Measurements from ENCODE around the gene ZC3H12D. TPM values are rescaled to one million over a fixed set of nuclear protein-coding genes. Genes with fewer than 3 reads are reported as not detected.
"Not testable (repeated sequence)": the region's sequence is repeated elsewhere in the genome, so short reads cannot be mapped to it uniquely, and the experiment has no call there.

ZC3H12D gene
- total and polyA plus RNA-seq, 4 experiments from 2014 or later = 3.1 to 106 (median 50.6) TPM

DNA sequence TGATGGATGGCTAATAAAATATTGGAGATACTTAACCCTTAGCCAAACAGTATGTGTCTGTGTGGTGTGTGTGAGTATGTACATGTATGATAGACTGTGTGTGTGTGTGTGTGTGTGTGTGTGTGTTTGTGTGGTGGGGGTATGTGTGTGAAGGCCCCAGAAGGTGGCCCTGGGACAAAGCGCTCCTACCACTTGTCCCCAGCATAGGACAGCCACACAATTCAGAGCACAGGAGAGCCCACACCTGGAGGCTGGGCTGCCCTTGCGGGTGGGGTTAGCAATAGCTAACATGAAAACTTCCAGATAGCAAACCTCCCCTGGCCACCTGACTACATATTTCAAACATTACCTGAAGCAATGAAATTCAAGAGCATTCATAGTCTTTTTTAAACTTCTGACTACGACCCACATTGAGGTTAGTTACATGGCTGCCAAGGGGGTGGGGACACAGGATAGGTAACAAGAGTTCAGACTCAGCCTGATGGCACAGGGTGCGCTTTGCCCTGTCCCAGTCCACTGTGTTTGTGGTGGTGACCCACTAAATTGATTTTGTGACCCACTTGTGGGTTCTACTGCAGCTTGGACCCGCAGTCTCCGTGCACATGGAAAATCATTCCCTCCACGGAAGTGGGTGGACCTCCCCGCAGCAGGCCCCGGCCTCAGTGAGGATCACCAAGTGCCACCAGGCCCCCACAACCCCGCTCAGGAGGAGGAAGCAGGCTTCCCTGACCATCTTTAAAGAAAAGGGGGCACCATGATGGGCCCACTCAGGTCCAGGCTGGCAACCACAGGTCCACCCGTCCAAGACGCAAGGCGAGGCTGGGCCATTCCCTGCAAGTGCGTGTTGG is 34.8 kb downstream of the ZC3H12D start:
- Mint-ChIP-seq H3K4me3 (peak overlapping the region in 1 of 8 donors; percentile 35), H3K27me3 (no peaks in the 10 kb centered on the region), H3K36me3 (peaks cover 29 to 47% of the 10 kb centered on the region in 2 donors), H3K4me1 (peaks cover 2 to 5% (median 3%) of the 10 kb centered on the region in 4 donors), H3K9me3 (no peaks in the 10 kb centered on the region), H3K27ac (peak overlapping the region; percentile 6 to 78 (median 49))
- Histone ChIP-seq H3K36me3 (ENCODE audit: insufficient read depth, low read length) (peaks cover 33% of the 10 kb centered on the region), H3K27ac (ENCODE audit: low read depth, low read length) (no peak overlapping the region), H3K4me1 (ENCODE audit: insufficient read depth, low read length) (no peaks in the 10 kb centered on the region), H3K9me3 (ENCODE audit: control insufficient read depth in 1 of 2, low read length in 2 of 2) (no peaks in the 10 kb centered on the region), H3K27me3 (ENCODE audit: insufficient read depth, low read length) (no peaks in the 10 kb centered on the region), H3K4me3 (ENCODE audit: low read length in 2 of 2) (no peak overlapping the region)
- POLR2A ChIA-PET (ENCODE audit: partially characterized antibody) = interaction anchor here (1.5 kb wide), 1 partner anchor 33 kb away, joined by 4 read pairs; no protein-coding TSS in a partner anchor
- CTCF ChIA-PET (ENCODE audit: partially characterized antibody) = interaction anchor here (1.4 to 3.9 kb wide), 2 partner anchors 18 to 67 kb away, joined by 4 to 18 read pairs; no protein-coding TSS in a partner anchor
- no peak for DNase-seq
- intact Hi-C loops (cut with micrococcal nuclease) = loop anchor here (5.0 kb wide), 1 partner anchor 67 kb away; no protein-coding TSS in a partner anchor

DNA sequence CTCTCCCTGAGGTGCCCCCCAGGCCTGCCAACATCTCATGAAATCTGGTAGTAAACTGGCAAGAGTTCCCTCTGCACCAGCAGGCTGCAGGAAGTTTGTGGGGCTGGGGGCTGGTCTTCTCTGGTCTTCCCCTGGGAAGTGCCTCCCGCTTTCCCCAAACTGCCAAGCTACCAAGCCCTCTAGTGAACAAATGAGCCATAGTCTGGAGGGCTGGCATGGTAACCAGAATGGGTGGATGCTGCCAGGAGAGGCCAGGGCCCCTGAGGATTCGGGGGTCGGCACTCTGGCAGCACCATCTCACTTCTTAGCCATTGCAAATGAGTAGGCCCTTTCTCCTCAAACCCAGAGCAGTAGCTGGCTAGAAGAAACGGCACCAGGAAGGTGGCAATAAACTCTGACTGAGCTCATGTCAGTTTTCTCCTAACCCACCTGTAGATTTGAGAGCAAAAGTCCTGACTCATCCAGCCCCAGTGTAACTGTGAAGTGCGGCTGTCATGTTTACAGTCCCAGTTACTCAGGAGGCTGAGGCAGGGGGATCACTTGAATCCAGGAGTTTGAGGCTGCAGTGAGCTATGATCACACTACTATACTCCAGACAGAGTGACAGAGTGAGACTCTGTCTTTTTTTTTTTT is 35.9 kb downstream of the ZC3H12D start:
- Mint-ChIP-seq H3K27me3 (no peaks in the 10 kb centered on the region), H3K9me3 (no peaks in the 10 kb centered on the region), H3K27ac (peak overlapping the region in 2 of 7 donors; percentile 12 to 78), H3K4me1 (peaks cover 0 to 4% (median 2%) of the 10 kb centered on the region in 4 donors), H3K4me3 (no peak overlapping the region), H3K36me3 (peaks cover 25 to 42% of the 10 kb centered on the region in 2 donors)
- Histone ChIP-seq H3K9me3 (ENCODE audit: control insufficient read depth in 1 of 2, low read length in 2 of 2) (no peaks in the 10 kb centered on the region), H3K27ac (ENCODE audit: low read depth, low read length) (no peak overlapping the region), H3K36me3 (ENCODE audit: insufficient read depth, low read length) (peaks cover 28% of the 10 kb centered on the region), H3K4me3 (ENCODE audit: low read length in 2 of 2) (no peak overlapping the region), H3K4me1 (ENCODE audit: insufficient read depth, low read length) (no peaks in the 10 kb centered on the region), H3K27me3 (ENCODE audit: insufficient read depth, low read length) (no peaks in the 10 kb centered on the region)
- ChIA-PET POLR2A (ENCODE audit: partially characterized antibody) (interaction anchor here (1.0 to 1.1 kb wide), 2 partner anchors 10 to 88 kb away, joined by 3 to 4 read pairs; no protein-coding TSS in a partner anchor), CTCF (ENCODE audit: partially characterized antibody) (interaction anchor here (1.4 to 3.9 kb wide), 2 partner anchors 17 to 68 kb away, joined by 4 to 18 read pairs; no protein-coding TSS in a partner anchor)
- DNase-seq = no peak
- intact Hi-C loops (cut with micrococcal nuclease) = loop anchor here (5.0 kb wide), 1 partner anchor 68 kb away; no protein-coding TSS in a partner anchor

DNA sequence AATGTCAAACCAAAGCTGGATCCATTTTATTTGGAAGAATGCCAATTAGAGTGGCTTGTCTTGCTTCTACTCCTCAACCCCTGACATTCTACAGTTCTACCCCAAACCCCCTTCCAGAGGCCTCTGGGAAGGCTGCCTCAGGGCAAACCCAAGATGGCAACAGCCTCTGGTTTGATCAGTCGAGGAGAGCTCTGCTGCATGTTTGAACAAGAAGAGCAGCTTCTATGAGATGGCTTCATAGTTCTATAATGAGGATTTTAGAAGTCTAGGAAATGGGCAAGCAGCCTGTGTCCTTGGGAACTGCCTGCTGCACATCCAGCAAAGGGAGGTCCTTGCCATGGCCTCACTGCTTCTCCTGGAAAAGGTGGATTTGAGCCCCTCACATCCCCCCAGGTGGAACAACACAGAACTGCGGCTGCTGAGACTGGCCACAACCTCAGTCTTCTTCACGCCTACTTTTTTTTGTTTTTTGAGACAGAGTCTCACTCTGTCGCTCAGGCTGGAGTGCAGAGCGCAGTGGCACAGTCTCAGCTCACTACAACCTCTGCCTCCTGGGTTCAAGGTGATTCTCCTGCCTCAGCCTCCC is 37.9 kb downstream of the ZC3H12D start:
- Histone ChIP-seq H3K27ac (ENCODE audit: low read depth, low read length) (no peak overlapping the region), H3K36me3 (ENCODE audit: insufficient read depth, low read length) (peaks cover 21% of the 10 kb centered on the region), H3K4me3 (ENCODE audit: low read length in 2 of 2) (no peak overlapping the region), H3K27me3 (ENCODE audit: insufficient read depth, low read length) (no peaks in the 10 kb centered on the region), H3K4me1 (ENCODE audit: insufficient read depth, low read length) (no peaks in the 10 kb centered on the region), H3K9me3 (ENCODE audit: control insufficient read depth in 1 of 2, low read length in 2 of 2) (no peaks in the 10 kb centered on the region)
- no peak overlapping the region for H3K4me3 Mint-ChIP-seq
- ChIA-PET CTCF (ENCODE audit: partially characterized antibody) (interaction anchor here (1.0 to 3.9 kb wide), 5 partner anchors 14 to 420 kb away, joined by 3 to 23 read pairs (median 5); partner anchors contain the start of gene ZC3H12D), POLR2A (ENCODE audit: partially characterized antibody) (interaction anchor here (1.5 kb wide), 1 partner anchor 27 kb away, joined by 3 read pairs; no protein-coding TSS in a partner anchor)
- H3K27ac Mint-ChIP-seq = peak overlapping the region in 3 of 7 donors; percentile 8 to 78 (median 30)
- peaks cover 16 to 24% of the 10 kb centered on the region in 2 donors for H3K36me3 Mint-ChIP-seq
- intact Hi-C loops (cut with micrococcal nuclease) = loop anchor here (5.0 kb wide), 1 partner anchor 70 kb away; no protein-coding TSS in a partner anchor
- no peaks in the 10 kb centered on the region for H3K9me3 Mint-ChIP-seq
- DNase-seq = no peak
- H3K4me1 Mint-ChIP-seq = peaks cover 0 to 4% (median 2%) of the 10 kb centered on the region in 4 donors
- no peaks in the 10 kb centered on the region for H3K27me3 Mint-ChIP-seq

DNA sequence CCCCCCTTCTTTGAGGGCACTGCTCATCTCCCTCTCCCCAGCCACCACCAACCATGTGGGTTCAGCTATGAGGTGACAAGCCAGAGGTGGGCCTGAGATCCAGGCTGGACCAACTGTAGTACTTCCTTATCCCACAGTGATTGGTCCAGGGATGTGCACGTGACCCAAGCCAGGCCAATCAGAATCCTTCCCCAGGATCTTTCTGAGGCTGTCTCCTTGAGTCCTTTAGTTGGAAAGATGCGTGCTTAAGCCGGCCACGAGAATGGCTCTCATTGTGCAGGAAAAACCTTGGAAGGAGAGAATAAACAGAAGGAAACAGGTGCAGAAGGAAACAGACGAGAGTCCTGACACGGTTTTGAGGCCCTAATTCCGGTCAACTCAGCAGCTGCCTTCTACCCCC is 39.2 kb downstream of the ZC3H12D start:
- Mint-ChIP-seq H3K4me1 (peaks cover 0 to 4% (median 2%) of the 10 kb centered on the region in 4 donors), H3K36me3 (peaks cover 13 to 20% of the 10 kb centered on the region in 2 donors), H3K9me3 (no peaks in the 10 kb centered on the region), H3K27me3 (no peaks in the 10 kb centered on the region), H3K4me3 (no peak overlapping the region), H3K27ac (peak overlapping the region in 4 of 7 donors; percentile 3 to 78 (median 53))
- Histone ChIP-seq H3K4me1 (ENCODE audit: insufficient read depth, low read length) (no peaks in the 10 kb centered on the region), H3K36me3 (ENCODE audit: insufficient read depth, low read length) (peaks cover 17% of the 10 kb centered on the region), H3K9me3 (ENCODE audit: control insufficient read depth in 1 of 2, low read length in 2 of 2) (no peaks in the 10 kb centered on the region), H3K27ac (ENCODE audit: low read depth, low read length) (no peak overlapping the region), H3K4me3 (ENCODE audit: low read length in 2 of 2) (no peak overlapping the region), H3K27me3 (ENCODE audit: insufficient read depth, low read length) (no peaks in the 10 kb centered on the region)
- ChIA-PET POLR2A (ENCODE audit: partially characterized antibody) (interaction anchor here (1.1 to 2.2 kb wide), 2 partner anchors 39 to 71 kb away, joined by 3 to 8 read pairs; partner anchors contain the start of gene ZC3H12D), CTCF (ENCODE audit: partially characterized antibody) (interaction anchor here (1.2 to 3.9 kb wide), 3 partner anchors 13 to 72 kb away, joined by 3 to 23 read pairs (median 3); no protein-coding TSS in a partner anchor)
- no peak for DNase-seq
- intact Hi-C loops (cut with micrococcal nuclease) = loop anchor here (5.0 kb wide), 1 partner anchor 72 kb away; no protein-coding TSS in a partner anchor

DNA sequence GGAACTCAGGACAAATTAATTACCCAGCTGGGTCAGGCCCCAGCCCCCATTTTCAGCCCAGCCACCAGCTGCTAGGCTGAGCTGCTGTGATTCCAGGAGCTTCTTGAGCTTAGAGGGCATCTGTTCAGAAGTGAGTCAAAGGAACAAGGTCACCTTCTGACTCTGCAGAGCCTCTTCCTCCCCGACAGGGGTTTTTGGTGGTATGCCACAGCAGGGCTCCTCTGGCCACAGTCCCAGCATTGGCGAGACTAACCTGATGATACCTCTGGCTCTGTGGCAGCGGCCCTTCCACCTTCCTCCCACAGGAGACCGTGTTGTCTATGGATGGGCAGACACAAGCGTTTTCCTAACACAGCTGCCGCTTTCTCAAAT is 39.7 kb downstream of the ZC3H12D start:
- peak overlapping the region in 2 of 7 donors; percentile 13 to 78 for H3K27ac Mint-ChIP-seq
- no peaks in the 10 kb centered on the region for H3K9me3 Mint-ChIP-seq
- H3K4me3 Mint-ChIP-seq = no peak overlapping the region
- no peaks in the 10 kb centered on the region for H3K27me3 ChIP-seq (ENCODE audit: insufficient read depth, low read length)
- no peaks in the 10 kb centered on the region for H3K27me3 Mint-ChIP-seq
- H3K4me3 ChIP-seq (ENCODE audit: low read length in 2 of 2) = no peak overlapping the region
- intact Hi-C loops (cut with micrococcal nuclease) = loop anchor here (5.0 kb wide), 1 partner anchor 72 kb away; no protein-coding TSS in a partner anchor
- no peaks in the 10 kb centered on the region for H3K9me3 ChIP-seq (ENCODE audit: control insufficient read depth in 1 of 2, low read length in 2 of 2)
- H3K4me1 Mint-ChIP-seq = peaks cover 0 to 4% (median 2%) of the 10 kb centered on the region in 4 donors
- CTCF ChIA-PET (ENCODE audit: partially characterized antibody) = interaction anchor here (1.2 to 3.9 kb wide), 3 partner anchors 12 to 72 kb away, joined by 3 to 23 read pairs (median 3); no protein-coding TSS in a partner anchor
- H3K36me3 ChIP-seq (ENCODE audit: insufficient read depth, low read length) = peaks cover 12% of the 10 kb centered on the region
- no peak overlapping the region for H3K27ac ChIP-seq (ENCODE audit: low read depth, low read length)
- H3K4me1 ChIP-seq (ENCODE audit: insufficient read depth, low read length) = no peaks in the 10 kb centered on the region
- H3K36me3 Mint-ChIP-seq = peaks cover 12 to 18% of the 10 kb centered on the region in 2 donors
- no peak for DNase-seq
- POLR2A ChIA-PET (ENCODE audit: partially characterized antibody) = interaction anchor here (1.0 to 2.2 kb wide), 3 partner anchors 22 to 71 kb away, joined by 3 to 8 read pairs (median 3); partner anchors contain the start of gene ZC3H12D

DNA sequence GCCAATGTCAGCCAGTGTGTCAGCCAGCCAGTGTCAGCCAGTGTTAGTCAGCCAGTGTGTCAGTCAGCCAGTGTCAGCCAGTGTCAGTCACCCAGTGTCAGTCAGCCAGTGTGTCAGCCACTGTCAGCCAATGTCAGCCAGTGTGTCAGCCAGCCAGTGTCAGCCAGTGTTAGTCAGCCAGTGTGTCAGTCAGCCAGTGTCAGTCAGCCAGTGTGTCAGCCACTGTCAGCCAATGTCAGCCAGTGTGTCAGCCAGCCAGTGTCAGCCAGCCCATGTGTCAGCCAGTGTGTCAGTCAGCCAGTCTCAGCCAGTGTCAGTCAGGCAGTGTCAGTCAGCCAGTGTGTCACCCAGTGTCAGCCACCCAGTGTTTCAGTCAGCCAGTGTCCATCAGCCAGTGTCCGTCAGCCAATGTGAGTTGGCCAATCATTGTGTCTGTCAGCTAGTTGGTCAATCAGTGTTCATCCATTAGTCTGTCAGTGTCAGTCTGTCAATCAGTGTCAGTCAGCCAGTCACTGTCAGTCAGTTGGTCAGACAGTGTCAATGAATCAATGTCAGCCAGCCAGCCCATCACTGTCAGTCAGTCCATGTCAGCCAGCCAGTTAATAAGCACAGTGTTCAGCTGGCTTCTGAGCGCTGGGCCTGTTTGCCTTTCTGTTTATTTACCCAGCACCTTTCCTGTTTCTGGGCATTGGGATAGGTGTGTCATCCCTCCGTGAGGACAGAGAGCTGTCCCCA is 40.3 kb downstream of the ZC3H12D start:
- DNase-seq, H3K4me1 Mint-ChIP-seq: not testable (repeated sequence)
- peak overlapping the region in 3 of 7 donors; percentile 13 to 78 (median 78) for H3K27ac Mint-ChIP-seq

More for the DNA sequence above, 40.3 kb downstream of the ZC3H12D start:
- ChIA-PET POLR2A (ENCODE audit: partially characterized antibody) (interaction anchor here (1.0 to 2.2 kb wide), 3 partner anchors 23 to 72 kb away, joined by 3 to 8 read pairs (median 3); partner anchors contain the start of gene ZC3H12D), CTCF (ENCODE audit: partially characterized antibody) (interaction anchor here (1.2 to 3.9 kb wide), 3 partner anchors 12 to 73 kb away, joined by 3 to 23 read pairs (median 3); no protein-coding TSS in a partner anchor)
- not testable (repeated sequence) for H3K4me3 ChIP-seq (ENCODE audit: low read length in 2 of 2); H3K9me3 Mint-ChIP-seq; H3K4me1 ChIP-seq (ENCODE audit: insufficient read depth, low read length); H3K36me3 ChIP-seq (ENCODE audit: insufficient read depth, low read length); H3K9me3 ChIP-seq (ENCODE audit: control insufficient read depth in 1 of 2, low read length in 2 of 2); H3K27me3 ChIP-seq (ENCODE audit: insufficient read depth, low read length); H3K27ac ChIP-seq (ENCODE audit: low read depth, low read length); H3K4me3 Mint-ChIP-seq; H3K27me3 Mint-ChIP-seq
- peaks cover 7 to 14% of the 10 kb centered on the region in 2 donors for H3K36me3 Mint-ChIP-seq
- intact Hi-C loops (cut with micrococcal nuclease) = loop anchor here (5.0 kb wide), 1 partner anchor 73 kb away; no protein-coding TSS in a partner anchor

Measured in CD4-positive, alpha-beta memory T cell (primary cell).